ENCODE results near the gene STK38L.

DNA sequence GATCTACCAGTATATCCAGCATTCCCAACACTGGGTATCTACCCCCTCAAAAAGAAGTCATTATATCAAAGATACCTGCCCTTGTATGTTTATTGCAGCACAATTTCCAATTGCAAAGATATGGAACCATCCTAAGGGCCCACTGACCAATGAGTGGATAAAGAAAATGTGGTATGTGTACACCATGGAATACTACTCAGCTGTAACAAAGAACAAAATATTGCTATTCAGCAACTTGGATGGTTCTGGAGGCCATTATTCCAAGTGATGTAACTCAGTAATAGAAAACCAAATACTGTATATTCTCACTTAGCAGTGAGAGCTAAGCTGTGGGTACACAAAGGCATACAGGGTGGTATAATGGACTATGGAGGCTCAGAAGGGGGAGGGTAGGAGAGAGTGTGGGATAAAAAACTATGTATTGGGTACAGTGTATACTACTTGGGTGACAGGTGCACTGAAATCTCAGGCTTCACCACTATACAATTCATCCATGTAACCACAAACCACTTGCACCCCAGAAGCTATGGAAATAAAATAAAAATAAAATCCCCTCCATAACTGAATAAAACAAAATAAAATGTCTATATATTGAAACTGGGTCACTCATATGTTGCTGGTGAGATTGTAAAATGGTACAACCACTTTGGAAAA lies 34.7 kb upstream of the STK38L start:
- TF ChIP-seq, protein P1, sequence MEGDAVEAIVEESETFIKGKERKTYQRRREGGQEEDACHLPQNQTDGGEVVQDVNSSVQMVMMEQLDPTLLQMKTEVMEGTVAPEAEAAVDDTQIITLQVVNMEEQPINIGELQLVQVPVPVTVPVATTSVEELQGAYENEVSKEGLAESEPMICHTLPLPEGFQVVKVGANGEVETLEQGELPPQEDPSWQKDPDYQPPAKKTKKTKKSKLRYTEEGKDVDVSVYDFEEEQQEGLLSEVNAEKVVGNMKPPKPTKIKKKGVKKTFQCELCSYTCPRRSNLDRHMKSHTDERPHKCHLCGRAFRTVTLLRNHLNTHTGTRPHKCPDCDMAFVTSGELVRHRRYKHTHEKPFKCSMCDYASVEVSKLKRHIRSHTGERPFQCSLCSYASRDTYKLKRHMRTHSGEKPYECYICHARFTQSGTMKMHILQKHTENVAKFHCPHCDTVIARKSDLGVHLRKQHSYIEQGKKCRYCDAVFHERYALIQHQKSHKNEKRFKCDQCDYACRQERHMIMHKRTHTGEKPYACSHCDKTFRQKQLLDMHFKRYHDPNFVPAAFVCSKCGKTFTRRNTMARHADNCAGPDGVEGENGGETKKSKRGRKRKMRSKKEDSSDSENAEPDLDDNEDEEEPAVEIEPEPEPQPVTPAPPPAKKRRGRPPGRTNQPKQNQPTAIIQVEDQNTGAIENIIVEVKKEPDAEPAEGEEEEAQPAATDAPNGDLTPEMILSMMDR (optimal IDR thresholded peaks at IDR 0.05 in 1 of 3, IDR thresholded peaks at IDR 0.05 in 1 of 3, conservative IDR thresholded peaks at IDR 0.05 in 1 of 3; ENCODE audit: extremely low read depth in 1 of 3, insufficient read depth in 2 of 3, low read length in 3 of 3) = no peak
- TF ChIP-seq EZH2 (IDR thresholded peaks at IDR 0.05; ENCODE audit: low read length) = no peak
